ENCODE measurements around the gene STK33. TPM values are rescaled to one million over a fixed set of nuclear protein-coding genes. Genes with fewer than 3 reads are reported as not detected.
A peak's percentile ranks its signal among the peaks of the same experiment; 100 is the strongest.

The STK33 gene
- total and polyA plus RNA-seq, 12 donors: 6.8 to 36.0 (median 17.2) TPM

DNA sequence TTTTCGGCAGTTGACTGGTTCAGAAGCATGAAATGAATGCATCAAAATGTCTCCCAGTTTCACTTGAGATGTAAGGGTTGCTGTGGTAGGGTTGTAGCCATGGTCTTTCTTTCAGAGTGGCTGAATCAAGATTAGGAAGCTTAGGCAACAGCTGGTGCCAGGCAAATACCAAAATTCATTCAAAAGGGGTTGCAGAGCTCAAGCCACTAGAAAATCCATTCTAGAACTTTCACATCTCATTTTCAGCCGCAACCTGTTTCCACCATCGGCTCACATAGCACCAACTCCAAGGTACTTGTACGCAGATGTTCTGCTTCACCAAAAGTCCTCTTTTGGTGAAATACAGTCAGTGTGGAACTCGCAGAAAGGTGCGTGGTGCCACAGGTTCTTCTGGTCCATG, 40.5 kb upstream of the STK33 start:
- Histone ChIP-seq H3K4me1 (replicated peaks in 1 of 2) (no peaks in the 10 kb centered on the region), H3K9me3 (replicated peaks in 1 of 3) (no peaks in the 10 kb centered on the region), H3K36me3 (replicated peaks in 1 of 2) (peaks cover 0 to 18% of the 10 kb centered on the region in 2 donors), H3K27ac (no peak overlapping the region), H3K4me3 (no peak overlapping the region), H3K27me3 (no peaks in the 10 kb centered on the region)
- no peak for TF ChIP-seq POLR2A (IDR thresholded peaks at IDR 0.05)
- TF ChIP-seq, protein P1, sequence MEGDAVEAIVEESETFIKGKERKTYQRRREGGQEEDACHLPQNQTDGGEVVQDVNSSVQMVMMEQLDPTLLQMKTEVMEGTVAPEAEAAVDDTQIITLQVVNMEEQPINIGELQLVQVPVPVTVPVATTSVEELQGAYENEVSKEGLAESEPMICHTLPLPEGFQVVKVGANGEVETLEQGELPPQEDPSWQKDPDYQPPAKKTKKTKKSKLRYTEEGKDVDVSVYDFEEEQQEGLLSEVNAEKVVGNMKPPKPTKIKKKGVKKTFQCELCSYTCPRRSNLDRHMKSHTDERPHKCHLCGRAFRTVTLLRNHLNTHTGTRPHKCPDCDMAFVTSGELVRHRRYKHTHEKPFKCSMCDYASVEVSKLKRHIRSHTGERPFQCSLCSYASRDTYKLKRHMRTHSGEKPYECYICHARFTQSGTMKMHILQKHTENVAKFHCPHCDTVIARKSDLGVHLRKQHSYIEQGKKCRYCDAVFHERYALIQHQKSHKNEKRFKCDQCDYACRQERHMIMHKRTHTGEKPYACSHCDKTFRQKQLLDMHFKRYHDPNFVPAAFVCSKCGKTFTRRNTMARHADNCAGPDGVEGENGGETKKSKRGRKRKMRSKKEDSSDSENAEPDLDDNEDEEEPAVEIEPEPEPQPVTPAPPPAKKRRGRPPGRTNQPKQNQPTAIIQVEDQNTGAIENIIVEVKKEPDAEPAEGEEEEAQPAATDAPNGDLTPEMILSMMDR (IDR thresholded peaks at IDR 0.05): no peak
- intact Hi-C loops (cut with DNase I): no loop called here
- 94 to 97% (median 95%) methylated on average over 6 of the region's 6 CpGs for WGBS, 4 donors
- no peak for DNase-seq

DNA sequence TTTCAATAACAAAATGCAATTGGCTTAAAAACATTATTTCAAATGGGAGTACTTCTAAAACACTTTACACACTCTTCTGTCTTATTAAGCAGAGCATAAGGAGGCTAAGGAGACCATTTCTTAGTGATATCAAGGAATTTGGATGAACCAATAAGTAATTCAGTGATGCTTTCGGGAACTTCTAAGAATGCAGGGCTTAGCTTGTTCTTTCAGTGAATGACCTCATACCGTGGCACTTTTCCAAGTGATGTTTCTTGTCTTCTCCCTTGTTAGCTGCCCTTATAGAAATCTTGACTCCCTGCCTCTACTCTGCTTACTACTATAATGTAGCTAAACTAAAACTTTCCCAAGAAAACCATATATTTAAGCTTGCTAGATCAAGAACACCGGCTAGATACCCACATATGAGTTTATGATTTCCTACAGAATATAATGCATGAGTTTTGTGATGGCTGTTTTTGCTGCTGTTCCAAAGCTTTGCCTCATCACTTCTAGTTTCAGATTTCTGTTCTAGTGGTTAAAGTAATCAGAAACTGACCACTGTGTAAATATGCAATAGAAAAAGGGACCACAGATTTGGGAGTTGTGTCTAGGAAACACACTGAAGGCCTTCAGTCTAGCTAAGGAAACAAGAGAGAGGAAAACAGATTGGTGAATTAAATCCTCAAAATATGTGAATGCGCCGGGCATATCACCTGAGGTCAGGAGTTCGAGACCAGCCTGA, 37.5 kb upstream of the STK33 start:
- TF ChIP-seq POLR2A (IDR thresholded peaks at IDR 0.05): no peak
- TF ChIP-seq, protein P1 (IDR thresholded peaks at IDR 0.05): no peak
- no peak overlapping the region for H3K4me3 ChIP-seq
- H3K4me1 ChIP-seq (replicated peaks in 1 of 2): no peaks in the 10 kb centered on the region
- H3K9me3 ChIP-seq (replicated peaks in 1 of 3): no peaks in the 10 kb centered on the region
- H3K27me3 ChIP-seq: no peaks in the 10 kb centered on the region
- no peaks in the 10 kb centered on the region for H3K36me3 ChIP-seq (replicated peaks in 1 of 2)
- peak in 4 of 7 donors; percentile 24 to 58 (median 30) for DNase-seq
- no peak overlapping the region for H3K27ac ChIP-seq
- 78 to 82% (median 80%) methylated on average over 6 of the region's 6 CpGs for WGBS, 4 donors
- intact Hi-C loops (cut with DNase I): no loop called here

DNA sequence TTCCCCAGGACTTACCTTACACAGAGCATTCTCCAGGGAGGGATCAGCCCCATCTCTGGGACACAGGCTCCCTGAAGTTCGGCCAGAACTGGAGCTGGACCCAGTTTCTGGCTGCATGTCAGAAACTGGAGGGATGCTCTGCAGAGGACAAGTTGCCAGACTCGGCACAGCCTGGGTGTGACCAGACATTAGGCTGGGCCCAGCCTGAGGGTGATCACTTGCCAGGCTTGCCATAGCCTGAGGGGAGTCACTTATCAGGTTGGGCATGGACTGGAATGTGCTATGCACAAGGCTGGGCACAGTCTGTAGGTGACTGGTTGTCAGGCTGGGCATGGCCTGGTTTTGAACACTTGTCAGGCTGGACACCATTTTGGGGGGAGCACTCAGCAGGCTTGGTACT, 30.7 kb upstream of the STK33 start:
- H3K27ac ChIP-seq: no peak overlapping the region
- no peaks in the 10 kb centered on the region for H3K9me3 ChIP-seq (replicated peaks in 1 of 3)
- peaks cover 0 to 40% of the 10 kb centered on the region in 2 donors for H3K36me3 ChIP-seq (replicated peaks in 1 of 2)
- H3K27me3 ChIP-seq: no peaks in the 10 kb centered on the region
- TF ChIP-seq, protein P1 (IDR thresholded peaks at IDR 0.05): no peak
- no peak for TF ChIP-seq POLR2A (IDR thresholded peaks at IDR 0.05)
- no peaks in the 10 kb centered on the region for H3K4me1 ChIP-seq (replicated peaks in 1 of 2)
- DNase-seq: no peak
- intact Hi-C loops (cut with DNase I): no loop called here
- 81 to 100% (median 89%) methylated on average over 2 of the region's 2 CpGs for WGBS, 4 donors
- H3K4me3 ChIP-seq: no peak overlapping the region

DNA sequence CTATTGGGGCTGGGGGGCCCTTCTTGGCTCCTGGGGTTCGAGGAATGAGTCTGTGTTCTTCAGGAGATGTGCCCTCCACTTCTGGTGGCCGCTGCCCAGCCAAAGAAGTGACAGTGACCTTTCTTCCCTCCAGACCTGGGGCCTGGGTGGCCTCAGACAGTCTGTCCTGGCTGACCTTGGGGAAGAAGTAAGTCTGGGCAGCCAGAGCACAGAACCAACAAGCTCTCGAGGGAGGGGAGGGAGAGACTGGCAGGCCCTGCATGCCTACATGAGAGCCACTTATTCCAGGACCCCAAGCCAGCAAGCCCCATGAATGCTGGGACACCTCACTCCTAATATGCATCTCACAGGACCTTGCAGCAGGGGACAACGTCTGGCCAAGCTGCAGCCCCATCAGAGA, 27.1 kb upstream of the STK33 start:
- intact Hi-C loops (cut with DNase I): no loop called here
- no peak overlapping the region for H3K27ac ChIP-seq
- no peak overlapping the region for H3K4me3 ChIP-seq
- 53 to 100% (median 74%) methylated on average over 1 to 4 of the region's 4 CpGs for WGBS, 4 donors
- H3K36me3 ChIP-seq (replicated peaks in 1 of 2): peaks cover 0 to 59% of the 10 kb centered on the region in 2 donors
- no peak for DNase-seq
- TF ChIP-seq POLR2A (IDR thresholded peaks at IDR 0.05): no peak
- TF ChIP-seq, protein P1 (IDR thresholded peaks at IDR 0.05): no peak
- no peaks in the 10 kb centered on the region for H3K27me3 ChIP-seq
- no peaks in the 10 kb centered on the region for H3K4me1 ChIP-seq (replicated peaks in 1 of 2)
- H3K9me3 ChIP-seq (replicated peaks in 1 of 3): no peaks in the 10 kb centered on the region

Data from adrenal gland (tissue), 12 donors.